GM12878 (cell line): ENCODE results near the gene ULK4. TPM values are rescaled to one million over a fixed set of nuclear protein-coding genes. Genes with fewer than 3 reads are reported as not detected.

Experiments
- ATAC-seq: fragments of 200-7000 bp; cut with Tn5 transposase; 3 replicates; pipeline ENCODE4 v1.9.1; 2020; ENCODE audit warnings: mild to moderate bottlenecking, moderate library complexity
- BruUV-seq: library from RNA; stranded (reverse); fragments of 400-500 nt; replicated peaks from 2 replicates; lab custom pipeline; 2021; lab: Mats Ljungman, UMichigan
- CTCF ChIA-PET: fragments of 300-600 bp; sonication (Branson Sonifier 250); formaldehyde crosslinking; extraction: SDS; loops from one replicate; lab custom pipeline; 2021; ENCODE audit warnings: inconsistent platforms; lab: Yijun Ruan, JAX
- POLR2A ChIA-PET: fragments of 350-600 bp; formaldehyde crosslinking; extraction: SDS; loops from one replicate; lab custom pipeline; 2021; ENCODE audit warnings: inconsistent platforms; lab: Charles Lee
- RAD21 ChIA-PET: fragments of 300-600 bp; sonication (Branson Sonifier 250); formaldehyde crosslinking; loops from one replicate; lab custom pipeline; 2023; ENCODE audit warnings: antibody characterized with exemption; ENCODE audit not compliant: unreplicated experiment; lab: Charles Lee
- SMC1A ChIA-PET: fragments of 300-600 bp; sonication (Branson Sonifier 250); formaldehyde crosslinking; loops from one replicate; lab custom pipeline; 2023; ENCODE audit not compliant: unreplicated experiment, uncharacterized antibody; lab: Charles Lee
- DNase-seq: peaks from one replicate; pipeline ENCODE4 v3.0.0-alpha.2; 2011; ENCODE audit warnings: low read depth, low spot score
- FAIRE-seq: peaks from 3 replicates; lab custom pipeline; 2011; peaks lifted over from hg19 to GRCh38; lab: Jason Lieb, UNC
- H2AFZ ChIP-seq: 2 replicates; pipeline ENCODE4 v1.6.0; 2011; ENCODE audit warnings: low read depth, low read length, control low read depth; ENCODE audit not compliant: control insufficient read depth
- H3K27ac ChIP-seq: 2 replicates; pipeline ENCODE4 v1.5.1; 2011; ENCODE audit warnings: control low read depth; ENCODE audit not compliant: control insufficient read depth, insufficient read depth
- H3K27me3 ChIP-seq, 2 experiments: replicated peaks in 1 of 2; 2 replicates each; pipeline versions ENCODE4 v1.6.0 to v1.6.1; 2011; ENCODE audit warnings: low read length in 1 of 2; ENCODE audit not compliant: control insufficient read depth in 2 of 2, insufficient read depth in 2 of 2
- H3K36me3 ChIP-seq, 2 experiments: 2 replicates each; pipeline ENCODE4 v1.5.1; 2011; ENCODE audit warnings: low read length in 1 of 2; ENCODE audit not compliant: control insufficient read depth in 2 of 2, insufficient read depth in 2 of 2
- H3K4me1 ChIP-seq: 2 replicates; pipeline ENCODE4 v1.6.1; 2011; ENCODE audit warnings: mild to moderate bottlenecking, low read length, moderate library complexity, mixed read lengths; ENCODE audit not compliant: control insufficient read depth, insufficient read depth
- H3K4me2 ChIP-seq: 2 replicates; pipeline ENCODE4 v1.6.0; 2011; ENCODE audit warnings: control low read depth; ENCODE audit not compliant: control insufficient read depth, insufficient read depth
- H3K4me3 ChIP-seq: fragments of 200-600 bp; sonication (generic); 2 replicates; pipeline ENCODE4 v1.5.1; 2016
- H3K79me2 ChIP-seq: 2 replicates; pipeline ENCODE4 v1.6.0; 2011; ENCODE audit warnings: low read length; ENCODE audit not compliant: control insufficient read depth, insufficient read depth
- H3K9ac ChIP-seq: 2 replicates; pipeline ENCODE4 v1.8.0; 2011; ENCODE audit warnings: low read length, control low read depth, mixed read lengths; ENCODE audit not compliant: control insufficient read depth, insufficient read depth
- H3K9me3 ChIP-seq: replicated peaks from 3 replicates; pipeline ENCODE4 v1.5.1; 2011; ENCODE audit warnings: mild to moderate bottlenecking, low read length; ENCODE audit not compliant: control insufficient read depth, insufficient read depth
- H4K20me1 ChIP-seq: 2 replicates; pipeline ENCODE4 v1.6.0; 2011; ENCODE audit not compliant: control insufficient read depth, insufficient read depth
- CBFB ChIP-seq: IDR thresholded peaks from 2 replicates; pipeline ENCODE4 v1.6.1; 2016; ENCODE audit warnings: antibody characterized with exemption, low read depth
- CREM ChIP-seq: IDR thresholded peaks from 2 replicates; pipeline ENCODE4 v1.6.1; 2014; ENCODE audit warnings: antibody characterized with exemption, low read depth
- NBN ChIP-seq: fragments of 450-650 bp; IDR thresholded peaks from 2 replicates; pipeline ENCODE4 v1.6.1; 2016
- NFIC ChIP-seq: IDR thresholded peaks from 2 replicates; pipeline ENCODE4 v1.6.1; 2012; ENCODE audit warnings: low read depth, mild to moderate bottlenecking, inconsistent platforms, low read length, moderate library complexity
- PBX3 ChIP-seq: IDR thresholded peaks from 2 replicates; pipeline ENCODE4 v1.6.1; 2011; ENCODE audit warnings: mild to moderate bottlenecking, low read depth, low read length, moderate library complexity; ENCODE audit not compliant: insufficient replicate concordance
- SPI1 ChIP-seq: IDR thresholded peaks from 2 replicates; pipeline ENCODE4 v1.6.1; 2011; ENCODE audit warnings: low read depth, mild to moderate bottlenecking, low read length, moderate library complexity, borderline replicate concordance; ENCODE audit not compliant: insufficient read depth
- WGBS: methylation state at CpG from one replicate; pipeline ENCODE4 v1.1.6; 2016; ENCODE audit warnings: low lambda C conversion rate; ENCODE audit not compliant: insufficient replicate concordance, insufficient coverage; ENCODE audit errors: missing lambda C conversion rate; 5-methylcytosine and 5-hydroxymethylcytosine counted together
- in situ Hi-C: fragments of 300-500 bp; cut with MboI; formaldehyde crosslinking; loops from 9 replicates; pipeline ENCODE4 v1.14.3; 2018; ENCODE audit warnings: mixed read lengths
- intact Hi-C: fragments of 100-400 bp; cut with micrococcal nuclease; formaldehyde crosslinking; loops from one replicate; pipeline ENCODE4 v1.14.2; 2022; ENCODE audit not compliant: unreplicated experiment
- polyA plus RNA-seq, 11 experiments: library from polyadenylated mRNA; depleted of rRNA in 4 of 11; unstranded in 6 of 11; stranded (reverse) in 5 of 11; fragments of >200 nt; fragmentation: Nextera tagmentation in 4 of 11; fragmentation: Illumina TruSeq in 1 of 11; extraction: Ambion mirVana in 4 of 11; extraction: Trizol in 1 of 11; gene quantifications; 1 replicate in 1 of 11; 2 replicates in 10 of 11; pipeline versions ENCODE4 v1.2.1 to v1.2.3, GENCODE V29; 2011 to 2016; ENCODE audit warnings: inconsistent platforms in 2 of 11, missing spikeins in 2 of 11, low read depth in 1 of 11
- total RNA-seq, 4 experiments: library from RNA; depleted of rRNA in 3 of 4; stranded (reverse); fragments of >200 nt in 3 of 4; fragmentation: Illumina TruSeq in 1 of 4; extraction: Trizol in 1 of 4; gene quantifications; 2 replicates each; pipeline versions ENCODE4 v1.2.1 to v1.2.3, GENCODE V29; 2013 to 2021

ULK4 gene
- total and polyA plus RNA-seq, 10 of the 15 experiments (the other 5 are each of a cell fraction or from before 2014, with no cell fraction given): 3.5 to 7.6 (median 6.3) TPM

- BruUV-seq: no TSS peak
- H2AFZ ChIP-seq: no peak overlapping the region
- in situ Hi-C loops: no loop called here
- no peaks in the 10 kb centered on the region for H3K9me3 ChIP-seq
- CTCF ChIA-PET: interaction anchor here (0.6 to 0.8 kb wide), 2 partner anchors 13 to 14 kb away, joined by 3 to 5 read pairs; no protein-coding TSS in a partner anchor
- no peak overlapping the region for H3K27ac ChIP-seq
- peak; percentile 12 for ATAC-seq
- POLR2A ChIA-PET: interaction anchor here (2.5 kb wide), 1 partner anchor 17 kb away, joined by 13 read pairs; the partner anchor contains the start of gene CTNNB1
- peaks cover 3% of the 10 kb centered on the region; the same call in 1 of the 2 replicates for H3K4me1 ChIP-seq
- 5% methylated on average over 1 of the region's 1 CpG for WGBS
- H4K20me1 ChIP-seq: peaks cover under 1% of the 10 kb centered on the region
- peaks cover 98% of the 10 kb centered on the region for H3K79me2 ChIP-seq
- intact Hi-C loops: loop anchor here (10.0 kb wide), 1 partner anchor 878 kb away; the partner anchor contains the start of gene TRAK1
- no peak for FAIRE-seq
- H3K9ac ChIP-seq: no peak overlapping the region
- H3K36me3 ChIP-seq: peaks cover 0 to 3% of the 10 kb centered on the region in 2 experiments; a peak in 1 of 4 replicates
- RAD21 ChIA-PET: interaction anchor here (5.4 kb wide), 1 partner anchor 16 kb away, joined by 35 read pairs; the partner anchor contains the start of gene CTNNB1
- TF ChIP-seq NBN: no peak
- TF ChIP-seq CREM: no peak
- no peak for TF ChIP-seq CBFB
- no peak for TF ChIP-seq NFIC
- TF ChIP-seq SPI1: no peak
- no peak for TF ChIP-seq PBX3
- H3K4me3 ChIP-seq: no peak overlapping the region
- H3K27me3 ChIP-seq: no peaks in the 10 kb centered on the region
- SMC1A ChIA-PET: interaction anchor here (1.5 to 2.3 kb wide), 2 partner anchors 9 to 11 kb away, joined by 5 to 10 read pairs; no protein-coding TSS in a partner anchor
- H3K4me2 ChIP-seq: no peak overlapping the region
- DNase-seq: no peak
Measured at GRCh38 chr3:41216993-41217392, 744.9 kb downstream of the ULK4 start.
